ENCODE measurements around the gene ONECUT3.

- TF ChIP-seq CTCF (IDR thresholded peaks at IDR 0.05) = peak; percentile 18 to 58 (median 44)
- peak in 1 of 2 donors; percentile 32 for TF ChIP-seq POLR2A (IDR thresholded peaks at IDR 0.05)
These were observed 59.3 kb downstream of the ONECUT3 start for GRCh38 chr19:1812426-1813191.

Measured in heart left ventricle (tissue), 13 donors.